HCT116 (cell line): ENCODE measurements around the gene ADAM10.

ENCODE experiments used
- ELF1 ChIP-seq: IDR thresholded peaks from 2 replicates; pipeline ENCODE4 v1.6.1; 2012; ENCODE audit warnings: low read depth, borderline replicate concordance
- EZH2 ChIP-seq: fragments of 200-600 bp; sonication (generic); IDR thresholded peaks from 2 replicates; pipeline ENCODE4 v1.6.1; 2017; ENCODE audit warnings: antibody characterized with exemption, mixed run types
- EZH2phosphoT487 ChIP-seq: fragments of 200-600 bp; IDR thresholded peaks from 2 replicates; pipeline ENCODE4 v1.6.1; 2018; ENCODE audit warnings: antibody characterized with exemption, borderline replicate concordance
- MAX ChIP-seq: IDR thresholded peaks from 2 replicates; pipeline ENCODE4 v1.6.1; 2012
- POLR2A ChIP-seq: IDR thresholded peaks from 2 replicates; pipeline ENCODE4 v1.7.0; 2011; ENCODE audit warnings: borderline replicate concordance; ENCODE audit not compliant: insufficient read depth, insufficient read length; ENCODE audit errors: extremely low read depth
- POLR2AphosphoS5 ChIP-seq: IDR thresholded peaks from 2 replicates; pipeline ENCODE4 v1.6.1; 2011; ENCODE audit warnings: mild to moderate bottlenecking, low read depth, low read length, moderate library complexity
- TF ChIP-seq, protein P1 (sequence below), 3 experiments: fragments of 200-600 bp in 1 of 3; sonication (generic) in 1 of 3; IDR thresholded peaks in 2 of 3; conservative IDR thresholded peaks in 1 of 3; 2 replicates each; pipeline ENCODE4 v1.5.1; 2012 to 2017; ENCODE audit warnings: low read depth in 2 of 3, low read length in 2 of 3, antibody characterized with exemption in 1 of 3, borderline replicate concordance in 1 of 3, control low read depth in 1 of 3, mild to moderate bottlenecking in 1 of 3, mixed read lengths in 1 of 3, mixed run types in 1 of 3, moderate library complexity in 1 of 3; ENCODE audit not compliant: insufficient read depth in 1 of 3

DNA sequence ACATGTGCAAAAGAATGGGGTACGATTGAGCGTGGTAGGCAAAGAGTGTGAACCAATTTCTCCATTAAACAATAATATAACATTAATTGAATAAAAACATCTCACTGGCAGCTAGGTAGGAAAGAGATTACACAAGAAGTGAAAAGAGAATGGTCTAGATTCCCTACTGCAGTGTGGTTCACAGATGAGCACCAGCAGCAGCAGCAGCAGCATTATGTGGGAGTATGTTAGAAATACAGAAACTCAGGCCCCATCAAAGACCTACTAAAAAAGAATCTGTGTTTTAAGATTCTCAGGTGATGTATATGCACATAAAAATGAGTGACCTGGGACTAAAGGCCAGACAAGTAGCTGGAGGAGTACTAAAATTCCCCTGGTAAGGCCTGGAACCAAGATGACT lies 118.2 kb downstream of the ADAM10 start:
- TF ChIP-seq EZH2phosphoT487: no peak
- no peak for TF ChIP-seq ELF1
- no peak for TF ChIP-seq POLR2AphosphoS5
- TF ChIP-seq EZH2: no peak
- TF ChIP-seq, protein P1, sequence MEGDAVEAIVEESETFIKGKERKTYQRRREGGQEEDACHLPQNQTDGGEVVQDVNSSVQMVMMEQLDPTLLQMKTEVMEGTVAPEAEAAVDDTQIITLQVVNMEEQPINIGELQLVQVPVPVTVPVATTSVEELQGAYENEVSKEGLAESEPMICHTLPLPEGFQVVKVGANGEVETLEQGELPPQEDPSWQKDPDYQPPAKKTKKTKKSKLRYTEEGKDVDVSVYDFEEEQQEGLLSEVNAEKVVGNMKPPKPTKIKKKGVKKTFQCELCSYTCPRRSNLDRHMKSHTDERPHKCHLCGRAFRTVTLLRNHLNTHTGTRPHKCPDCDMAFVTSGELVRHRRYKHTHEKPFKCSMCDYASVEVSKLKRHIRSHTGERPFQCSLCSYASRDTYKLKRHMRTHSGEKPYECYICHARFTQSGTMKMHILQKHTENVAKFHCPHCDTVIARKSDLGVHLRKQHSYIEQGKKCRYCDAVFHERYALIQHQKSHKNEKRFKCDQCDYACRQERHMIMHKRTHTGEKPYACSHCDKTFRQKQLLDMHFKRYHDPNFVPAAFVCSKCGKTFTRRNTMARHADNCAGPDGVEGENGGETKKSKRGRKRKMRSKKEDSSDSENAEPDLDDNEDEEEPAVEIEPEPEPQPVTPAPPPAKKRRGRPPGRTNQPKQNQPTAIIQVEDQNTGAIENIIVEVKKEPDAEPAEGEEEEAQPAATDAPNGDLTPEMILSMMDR (IDR thresholded peaks at IDR 0.05 in 2 of 3, conservative IDR thresholded peaks at IDR 0.05 in 1 of 3; ENCODE audit: borderline replicate concordance in 1 of 3, insufficient read depth in 1 of 3, low read depth in 2 of 3, low read length in 2 of 3): no peak
- no peak for TF ChIP-seq POLR2A
- TF ChIP-seq MAX: no peak
